Liver (tissue), 9 donors: ENCODE results near the gene KIAA1217. TPM values are rescaled to one million over a fixed set of nuclear protein-coding genes. Genes with fewer than 3 reads are reported as not detected.

Source experiments
- DNase-seq: peaks from one replicate; pipeline ENCODE4 v3.0.0-alpha.2; 2017; ENCODE audit warnings: low spot score
- H3K27ac ChIP-seq, 2 donors: one replicate each; pipeline ENCODE4 v1.7.0; 2013; ENCODE audit warnings: inconsistent platforms in 2 of 2, low read length in 2 of 2, control low read depth in 1 of 2, low read depth in 1 of 2, mild to moderate bottlenecking in 1 of 2
- H3K27me3 ChIP-seq, 4 donors: one replicate each; pipeline versions ENCODE4 v1.6.1 to v1.7.0; 2013; ENCODE audit warnings: low read length in 3 of 4, inconsistent platforms in 1 of 4, mild to moderate bottlenecking in 1 of 4, moderate library complexity in 1 of 4; ENCODE audit not compliant: control insufficient read depth in 4 of 4, insufficient read depth in 4 of 4
- H3K36me3 ChIP-seq, 4 donors: one replicate each; pipeline versions ENCODE4 v1.6.1 to v1.7.0; 2013; ENCODE audit warnings: low read length in 3 of 4, mild to moderate bottlenecking in 3 of 4, low read depth in 1 of 4, moderate library complexity in 1 of 4; ENCODE audit not compliant: control insufficient read depth in 4 of 4, insufficient read depth in 3 of 4
- H3K4me1 ChIP-seq, 4 donors: one replicate each; pipeline versions ENCODE4 v1.6.1 to v1.7.0; 2013; ENCODE audit warnings: low read length in 3 of 4, mild to moderate bottlenecking in 3 of 4, moderate library complexity in 1 of 4; ENCODE audit not compliant: control insufficient read depth in 4 of 4, insufficient read depth in 4 of 4
- H3K4me3 ChIP-seq, 3 donors: one replicate each; pipeline versions ENCODE4 v1.6.1 to v1.7.0; 2013; ENCODE audit warnings: low read length in 3 of 3, control low read depth in 1 of 3, low read depth in 1 of 3, mild to moderate bottlenecking in 1 of 3
- H3K9ac ChIP-seq, 2 donors: one replicate each; pipeline ENCODE4 v1.7.0; 2013; ENCODE audit warnings: low read length in 2 of 2, mild to moderate bottlenecking in 2 of 2, moderate library complexity in 2 of 2, control low read depth in 1 of 2, low read depth in 1 of 2
- H3K9me3 ChIP-seq, 4 donors: one replicate each; pipeline versions ENCODE4 v1.6.1 to v1.7.0; 2013; ENCODE audit warnings: low read length in 3 of 4; ENCODE audit not compliant: control insufficient read depth in 4 of 4
- CTCF ChIP-seq: fragments of 150-350 bp; IDR thresholded peaks from 2 replicates; pipeline ENCODE4 v1.5.1; 2017; ENCODE audit warnings: improper control_type of control experiment, low read depth, low read length; ENCODE audit not compliant: missing input control
- FOXA1 ChIP-seq: IDR thresholded peaks from 2 replicates; pipeline ENCODE4 v1.6.1; 2016; ENCODE audit warnings: antibody characterized with exemption
- GABPA ChIP-seq, 2 donors: IDR thresholded peaks in 1 of 2; conservative IDR thresholded peaks in 1 of 2; 2 replicates each; pipeline ENCODE4 v1.6.1; 2016; ENCODE audit warnings: antibody characterized with exemption in 2 of 2, mild to moderate bottlenecking in 1 of 2, moderate library complexity in 1 of 2
- HNF4A ChIP-seq, 2 donors: conservative IDR thresholded peaks; 2 replicates each; pipeline ENCODE4 v1.6.1; 2016; ENCODE audit warnings: antibody characterized with exemption in 2 of 2, mild to moderate bottlenecking in 2 of 2
- JUND ChIP-seq, 2 donors: IDR thresholded peaks; 2 replicates each; pipeline ENCODE4 v1.6.1; 2016; ENCODE audit warnings: antibody characterized with exemption in 2 of 2
- NR2F2 ChIP-seq: IDR thresholded peaks from 2 replicates; pipeline ENCODE4 v1.6.1; 2016; ENCODE audit warnings: antibody characterized with exemption
- RAD21 ChIP-seq, 2 donors: IDR thresholded peaks; 2 replicates each; pipeline ENCODE4 v1.6.1; 2016; ENCODE audit warnings: antibody characterized with exemption in 2 of 2, mild to moderate bottlenecking in 2 of 2
- REST ChIP-seq: IDR thresholded peaks from 2 replicates; pipeline ENCODE4 v1.6.1; 2016; ENCODE audit warnings: antibody characterized with exemption, mild to moderate bottlenecking
- SP1 ChIP-seq: IDR thresholded peaks from 2 replicates; pipeline ENCODE4 v1.6.1; 2018; ENCODE audit warnings: antibody characterized with exemption, mild to moderate bottlenecking
- TAF1 ChIP-seq: conservative IDR thresholded peaks from 2 replicates; pipeline ENCODE4 v1.6.1; 2016; ENCODE audit warnings: antibody characterized with exemption, mild to moderate bottlenecking
- YY1 ChIP-seq: IDR thresholded peaks from 2 replicates; pipeline ENCODE4 v1.6.1; 2016; ENCODE audit warnings: antibody characterized with exemption, mild to moderate bottlenecking
- WGBS: extraction: QIAGEN DNeasy Blood & Tissue Kit; methylation state at CpG from one replicate; pipeline ENCODE4 v1.1.7; 2013; 5-methylcytosine and 5-hydroxymethylcytosine counted together
- polyA plus RNA-seq, 2 donors: library from polyadenylated mRNA; stranded (reverse) in 1 of 2; unstranded in 1 of 2; fragments of 200-250 nt in 1 of 2; fragments of >200 nt in 1 of 2; fragmentation: Nextera tagmentation in 1 of 2; extraction: Ambion mirVana in 1 of 2; gene quantifications; one replicate each; pipeline versions ENCODE4 v1.2.1 to v1.2.3, GENCODE V29; 2013 to 2015
- total RNA-seq, 2 donors: library from RNA; depleted of rRNA; stranded (reverse); fragments of >200 nt; gene quantifications; one replicate each; pipeline ENCODE4 v1.2.3, GENCODE V29; 2014
- TF ChIP-seq, protein P1 (sequence below): IDR thresholded peaks from 2 replicates; pipeline ENCODE4 v1.6.1; 2016; ENCODE audit warnings: antibody characterized with exemption
- TF ChIP-seq, protein P2 (sequence below): IDR thresholded peaks from 2 replicates; pipeline ENCODE4 v1.6.1; 2016; ENCODE audit warnings: antibody characterized with exemption
- TF ChIP-seq, protein P3 (sequence below): IDR thresholded peaks from 2 replicates; pipeline ENCODE4 v1.6.1; 2016; ENCODE audit warnings: antibody characterized with exemption
- donor health status: healthy.
- donor health status: healthy.
- donor health status: healthy.
- donor health status: healthy.
- donor health status: healthy.

KIAA1217 gene
- total and polyA plus RNA-seq, 4 donors = 4.5 to 12.8 (median 6.8) TPM

DNA sequence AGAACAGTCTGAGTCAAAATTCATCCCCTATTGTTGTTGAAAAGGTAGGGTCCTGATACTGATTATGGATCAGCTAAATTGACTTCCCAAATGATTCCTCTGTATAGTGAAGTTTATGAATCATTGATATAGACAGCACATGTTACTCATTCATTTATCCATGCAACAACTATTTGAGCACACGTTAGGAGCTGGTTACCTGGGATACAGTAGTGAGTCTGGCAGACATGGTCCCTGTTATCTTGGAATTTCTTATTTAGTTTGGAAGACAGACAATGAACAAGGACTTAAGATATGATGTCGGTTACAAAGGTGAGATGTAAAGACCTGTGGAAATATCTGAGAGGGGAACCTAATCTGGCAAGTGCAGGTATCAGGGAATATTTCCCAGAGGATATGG lies 28.0 kb upstream of the KIAA1217 start:
- no peaks in the 10 kb centered on the region for H3K36me3 ChIP-seq

More for the DNA sequence above, 28.0 kb upstream of the KIAA1217 start:
- TF ChIP-seq TAF1 (no peak), NR2F2 (no peak), HNF4A (conservative IDR thresholded peaks at IDR 0.05) (no peak), RAD21 (IDR thresholded peaks at IDR 0.05) (no peak), CTCF (no peak), JUND (IDR thresholded peaks at IDR 0.05) (no peak), REST (no peak), FOXA1 (no peak), SP1 (no peak), YY1 (no peak), GABPA (IDR thresholded peaks at IDR 0.05 in 1 of 2, conservative IDR thresholded peaks at IDR 0.05 in 1 of 2) (no peak)
- TF ChIP-seq, protein P1, sequence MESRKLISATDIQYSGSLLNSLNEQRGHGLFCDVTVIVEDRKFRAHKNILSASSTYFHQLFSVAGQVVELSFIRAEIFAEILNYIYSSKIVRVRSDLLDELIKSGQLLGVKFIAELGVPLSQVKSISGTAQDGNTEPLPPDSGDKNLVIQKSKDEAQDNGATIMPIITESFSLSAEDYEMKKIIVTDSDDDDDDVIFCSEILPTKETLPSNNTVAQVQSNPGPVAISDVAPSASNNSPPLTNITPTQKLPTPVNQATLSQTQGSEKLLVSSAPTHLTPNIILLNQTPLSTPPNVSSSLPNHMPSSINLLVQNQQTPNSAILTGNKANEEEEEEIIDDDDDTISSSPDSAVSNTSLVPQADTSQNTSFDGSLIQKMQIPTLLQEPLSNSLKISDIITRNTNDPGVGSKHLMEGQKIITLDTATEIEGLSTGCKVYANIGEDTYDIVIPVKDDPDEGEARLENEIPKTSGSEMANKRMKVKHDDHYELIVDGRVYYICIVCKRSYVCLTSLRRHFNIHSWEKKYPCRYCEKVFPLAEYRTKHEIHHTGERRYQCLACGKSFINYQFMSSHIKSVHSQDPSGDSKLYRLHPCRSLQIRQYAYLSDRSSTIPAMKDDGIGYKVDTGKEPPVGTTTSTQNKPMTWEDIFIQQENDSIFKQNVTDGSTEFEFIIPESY = no peak
- TF ChIP-seq, protein P2, sequence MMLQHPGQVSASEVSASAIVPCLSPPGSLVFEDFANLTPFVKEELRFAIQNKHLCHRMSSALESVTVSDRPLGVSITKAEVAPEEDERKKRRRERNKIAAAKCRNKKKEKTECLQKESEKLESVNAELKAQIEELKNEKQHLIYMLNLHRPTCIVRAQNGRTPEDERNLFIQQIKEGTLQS = no peak
- TF ChIP-seq, protein P3, sequence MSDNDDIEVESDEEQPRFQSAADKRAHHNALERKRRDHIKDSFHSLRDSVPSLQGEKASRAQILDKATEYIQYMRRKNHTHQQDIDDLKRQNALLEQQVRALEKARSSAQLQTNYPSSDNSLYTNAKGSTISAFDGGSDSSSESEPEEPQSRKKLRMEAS = no peak
- Histone ChIP-seq H3K4me1 (no peaks in the 10 kb centered on the region), H3K27ac (no peak overlapping the region), H3K27me3 (no peaks in the 10 kb centered on the region), H3K9me3 (peaks cover 0 to 1% (median 0%) of the 10 kb centered on the region in 4 donors), H3K9ac (no peak overlapping the region), H3K4me3 (no peak overlapping the region)
- no peak for DNase-seq
- 64% methylated on average over 2 of the region's 2 CpGs for WGBS
